BJ (cell line): ENCODE data around the gene FLRT2. TPM values are rescaled to one million over a fixed set of nuclear protein-coding genes. Genes with fewer than 3 reads are reported as not detected.

Experiments used
- CTCF ChIA-PET: fragments of 350-600 bp; formaldehyde crosslinking; extraction: SDS; loops from one replicate; lab custom pipeline; 2021; ENCODE audit warnings: antibody characterized with exemption, inconsistent platforms; lab: Yijun Ruan, JAX
- POLR2A ChIA-PET: fragments of 300-600 bp; sonication (Branson Sonifier 250); formaldehyde crosslinking; extraction: SDS; loops from one replicate; lab custom pipeline; 2021; ENCODE audit warnings: antibody characterized with exemption; lab: Charles Lee
- DNase-seq: peaks from one replicate; pipeline ENCODE4 v3.0.0-alpha.2; 2011; ENCODE audit warnings: low read depth
- H3K27me3 ChIP-seq: 2 replicates; pipeline ENCODE4 v1.6.0; 2011; ENCODE audit warnings: low read length; ENCODE audit not compliant: control insufficient read depth, insufficient read depth
- H3K36me3 ChIP-seq: 2 replicates; pipeline ENCODE4 v1.5.1; 2011; ENCODE audit warnings: low read length; ENCODE audit not compliant: control insufficient read depth, insufficient read depth
- H3K4me3 ChIP-seq: 2 replicates; pipeline ENCODE4 v1.5.1; 2011; ENCODE audit warnings: low read depth, mild to moderate bottlenecking, control low read depth, low read length
- polyA minus RNA-seq: library from RNA; depleted of rRNA, polyadenylated mRNA; stranded (reverse); fragments of >200 nt; gene quantifications from 2 replicates; pipeline ENCODE4 v1.2.3, GENCODE V29; 2011; rRNA and poly(A)+ RNA removed
- polyA plus RNA-seq: library from polyadenylated mRNA; depleted of rRNA; stranded (reverse); fragments of >200 nt; gene quantifications from 2 replicates; pipeline ENCODE4 v1.2.3, GENCODE V29; 2011; rRNA removed
- TF ChIP-seq, protein P1 (sequence below): IDR thresholded peaks from 2 replicates; pipeline ENCODE4 v1.5.1; 2011; ENCODE audit warnings: low read depth, mild to moderate bottlenecking, control low read depth, inconsistent platforms, low read length, moderate library complexity; ENCODE audit not compliant: insufficient read depth

FLRT2 gene, protein sequence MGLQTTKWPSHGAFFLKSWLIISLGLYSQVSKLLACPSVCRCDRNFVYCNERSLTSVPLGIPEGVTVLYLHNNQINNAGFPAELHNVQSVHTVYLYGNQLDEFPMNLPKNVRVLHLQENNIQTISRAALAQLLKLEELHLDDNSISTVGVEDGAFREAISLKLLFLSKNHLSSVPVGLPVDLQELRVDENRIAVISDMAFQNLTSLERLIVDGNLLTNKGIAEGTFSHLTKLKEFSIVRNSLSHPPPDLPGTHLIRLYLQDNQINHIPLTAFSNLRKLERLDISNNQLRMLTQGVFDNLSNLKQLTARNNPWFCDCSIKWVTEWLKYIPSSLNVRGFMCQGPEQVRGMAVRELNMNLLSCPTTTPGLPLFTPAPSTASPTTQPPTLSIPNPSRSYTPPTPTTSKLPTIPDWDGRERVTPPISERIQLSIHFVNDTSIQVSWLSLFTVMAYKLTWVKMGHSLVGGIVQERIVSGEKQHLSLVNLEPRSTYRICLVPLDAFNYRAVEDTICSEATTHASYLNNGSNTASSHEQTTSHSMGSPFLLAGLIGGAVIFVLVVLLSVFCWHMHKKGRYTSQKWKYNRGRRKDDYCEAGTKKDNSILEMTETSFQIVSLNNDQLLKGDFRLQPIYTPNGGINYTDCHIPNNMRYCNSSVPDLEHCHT
- polyA plus RNA-seq (16.7 and 22.4 TPM in 2 replicates), polyA minus RNA-seq (38.0 and 42.3 TPM in 2 replicates)

GRCh38 chr14:85529803-85530574, at the start of gene FLRT2:
TSS of gene FLRT2 (plus strand) at chr14:85530144. CDS start at chr14:85621515, 91,371 bp downstream.
- ChIA-PET CTCF (no interaction called here), POLR2A (no interaction called here)
- TF ChIP-seq, protein P1, sequence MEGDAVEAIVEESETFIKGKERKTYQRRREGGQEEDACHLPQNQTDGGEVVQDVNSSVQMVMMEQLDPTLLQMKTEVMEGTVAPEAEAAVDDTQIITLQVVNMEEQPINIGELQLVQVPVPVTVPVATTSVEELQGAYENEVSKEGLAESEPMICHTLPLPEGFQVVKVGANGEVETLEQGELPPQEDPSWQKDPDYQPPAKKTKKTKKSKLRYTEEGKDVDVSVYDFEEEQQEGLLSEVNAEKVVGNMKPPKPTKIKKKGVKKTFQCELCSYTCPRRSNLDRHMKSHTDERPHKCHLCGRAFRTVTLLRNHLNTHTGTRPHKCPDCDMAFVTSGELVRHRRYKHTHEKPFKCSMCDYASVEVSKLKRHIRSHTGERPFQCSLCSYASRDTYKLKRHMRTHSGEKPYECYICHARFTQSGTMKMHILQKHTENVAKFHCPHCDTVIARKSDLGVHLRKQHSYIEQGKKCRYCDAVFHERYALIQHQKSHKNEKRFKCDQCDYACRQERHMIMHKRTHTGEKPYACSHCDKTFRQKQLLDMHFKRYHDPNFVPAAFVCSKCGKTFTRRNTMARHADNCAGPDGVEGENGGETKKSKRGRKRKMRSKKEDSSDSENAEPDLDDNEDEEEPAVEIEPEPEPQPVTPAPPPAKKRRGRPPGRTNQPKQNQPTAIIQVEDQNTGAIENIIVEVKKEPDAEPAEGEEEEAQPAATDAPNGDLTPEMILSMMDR, result no peak
- Histone ChIP-seq H3K36me3 (no peaks in the 10 kb centered on the region), H3K27me3 (no peaks in the 10 kb centered on the region), H3K4me3 (peak within 1 kb of the TSS; percentile 82)
- DNase-seq, result no peak

DNA sequence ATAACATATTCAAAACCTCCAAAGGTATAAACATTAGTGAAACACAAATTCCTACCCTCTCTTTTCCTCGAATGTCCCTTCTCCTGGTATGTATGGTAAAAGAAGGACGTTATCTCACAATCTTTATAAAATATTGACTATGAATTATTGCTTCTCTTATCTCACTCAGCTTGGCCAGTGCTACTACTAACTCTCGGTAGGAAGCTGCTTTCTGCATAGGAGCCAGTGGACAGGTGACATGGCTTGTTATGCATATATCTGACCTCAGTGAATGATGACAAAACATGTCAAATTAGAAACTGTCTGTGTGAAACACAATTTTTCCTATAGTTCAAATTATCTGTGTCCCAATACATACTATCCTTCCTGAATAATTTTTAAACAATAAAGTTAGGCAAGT, 48.5 kb upstream of the FLRT2 start:
- TF ChIP-seq, protein P1, result no peak
- ChIA-PET CTCF (no interaction called here), POLR2A (no interaction called here)
- H3K36me3 ChIP-seq, result no peaks in the 10 kb centered on the region
- no peak for DNase-seq
- H3K27me3 ChIP-seq, result no peaks in the 10 kb centered on the region
- no peak overlapping the region for H3K4me3 ChIP-seq

- Histone ChIP-seq H3K36me3 (no peaks in the 10 kb centered on the region), H3K4me3 (no peak overlapping the region), H3K27me3 (no peaks in the 10 kb centered on the region)
- ChIA-PET POLR2A (no interaction called here), CTCF (no interaction called here)
- TF ChIP-seq, protein P1, result no peak
- no peak for DNase-seq
These were observed 47.4 kb upstream of the FLRT2 start for GRCh38 chr14:85482552-85482951.

DNA sequence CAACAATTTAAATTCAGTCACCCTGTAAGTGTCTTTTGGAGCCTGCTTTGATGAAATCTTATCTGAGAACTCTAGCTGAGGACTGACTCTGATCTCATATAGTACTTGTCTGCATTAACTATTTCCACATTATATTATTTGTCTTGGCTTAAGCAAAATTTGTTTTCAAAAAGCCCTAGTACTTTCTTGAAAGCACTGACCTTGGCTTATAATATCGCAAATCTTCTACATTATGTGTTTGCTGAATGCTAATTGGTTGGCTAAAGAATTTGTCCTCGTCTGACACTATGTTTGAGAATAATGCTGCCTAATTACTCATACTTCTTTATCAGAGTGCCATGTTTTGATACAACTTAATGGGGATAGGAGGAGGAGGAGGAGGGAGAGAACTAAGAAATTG, 46.9 kb upstream of the FLRT2 start:
- Histone ChIP-seq H3K4me3 (no peak overlapping the region), H3K27me3 (no peaks in the 10 kb centered on the region), H3K36me3 (no peaks in the 10 kb centered on the region)
- ChIA-PET POLR2A (no interaction called here), CTCF (interaction anchor here (1.9 kb wide), 1 partner anchor 9 kb away, joined by 4 read pairs; no protein-coding TSS in a partner anchor)
- no peak for DNase-seq
- TF ChIP-seq, protein P1, result no peak
